H1 (cell line): Measurements from ENCODE around the gene HBD. TPM values are rescaled to one million over a fixed set of nuclear protein-coding genes. Genes with fewer than 3 reads are reported as not detected.

Experiments
- CHD7 ChIP-seq: fragments of 300-600 bp; sonication (generic); IDR thresholded peaks from 2 replicates; pipeline ENCODE4 v1.7.1; 2012; ENCODE audit warnings: low read length, moderate library complexity, mild to moderate bottlenecking, inconsistent platforms; ENCODE audit not compliant: insufficient replicate concordance
- FOSL1 ChIP-seq: IDR thresholded peaks from 2 replicates; pipeline ENCODE4 v1.6.1; 2011; ENCODE audit warnings: mild to moderate bottlenecking, low read depth, low read length, moderate library complexity; ENCODE audit not compliant: insufficient read depth
- JUN ChIP-seq: IDR thresholded peaks from 2 replicates; pipeline ENCODE4 v1.6.1; 2011; ENCODE audit warnings: low read depth, mild to moderate bottlenecking, improper control_type of control experiment, low read length
- POU5F1 ChIP-seq: IDR thresholded peaks from 2 replicates; pipeline ENCODE4 v1.6.1; 2011; ENCODE audit warnings: low read depth, mild to moderate bottlenecking, low read length, moderate library complexity
- SP2 ChIP-seq: IDR thresholded peaks from 2 replicates; pipeline ENCODE4 v1.6.1; 2012; ENCODE audit warnings: mild to moderate bottlenecking, low read length, inconsistent platforms
- SUZ12 ChIP-seq: fragments of 200-600 bp; sonication (generic); IDR thresholded peaks from 2 replicates; pipeline ENCODE4 v1.6.1; 2012; ENCODE audit warnings: mild to moderate bottlenecking, inconsistent platforms, low read length, moderate library complexity, mixed read lengths
- TCF12 ChIP-seq: IDR thresholded peaks from 2 replicates; pipeline ENCODE4 v1.6.1; 2011; ENCODE audit warnings: low read depth, mild to moderate bottlenecking, low read length
- polyA plus RNA-seq, 7 experiments: library from polyadenylated mRNA; depleted of rRNA in 3 of 7; stranded (reverse) in 5 of 7; unstranded in 2 of 7; fragments of >200 nt in 5 of 7; fragments of 200-250 nt in 2 of 7; gene quantifications; 1 replicate in 5 of 7; 2 replicates in 1 of 7; 4 replicates in 1 of 7; pipeline versions ENCODE4 v1.2.1 to v1.2.3, GENCODE V29; 2011 to 2013; ENCODE audit warnings: missing spikeins in 2 of 7, mixed read lengths in 2 of 7
- total RNA-seq: library from RNA; stranded (reverse); fragmentation: NEBNext Ultra II Directional; extraction: Animal tissue kit (Norgen Biotek cat#: 25700); gene quantifications from 2 replicates; pipeline ENCODE4 v1.2.1, GENCODE V29; 2021

Gene HBD
- total and polyA plus RNA-seq, 2 of the 8 experiments (the other 6 are each of a cell fraction or from before 2014, with no cell fraction given): not detected

- TF ChIP-seq CHD7: no peak
- TF ChIP-seq SP2: no peak
- TF ChIP-seq FOSL1: no peak
- TF ChIP-seq JUN: no peak
- TF ChIP-seq SUZ12: no peak
- TF ChIP-seq TCF12: no peak
- TF ChIP-seq POU5F1: no peak
Observed at GRCh38 chr11:5240458-5240857, 6.2 kb upstream of the HBD start (continued).
